GM12878 (cell line): ENCODE measurements around the gene NAMPT. TPM values are rescaled to one million over a fixed set of nuclear protein-coding genes. Genes with fewer than 3 reads are reported as not detected.

Experiments used
- ATAC-seq: fragments of 200-7000 bp; cut with Tn5 transposase; 3 replicates; pipeline ENCODE4 v1.9.1; 2020; ENCODE audit warnings: mild to moderate bottlenecking, moderate library complexity
- BruUV-seq: library from RNA; stranded (reverse); fragments of 400-500 nt; replicated peaks from 2 replicates; lab custom pipeline; 2021; lab: Mats Ljungman, UMichigan
- CTCF ChIA-PET: fragments of 300-600 bp; sonication (Branson Sonifier 250); formaldehyde crosslinking; extraction: SDS; loops from one replicate; lab custom pipeline; 2021; ENCODE audit warnings: inconsistent platforms; lab: Yijun Ruan, JAX
- POLR2A ChIA-PET: fragments of 350-600 bp; formaldehyde crosslinking; extraction: SDS; loops from one replicate; lab custom pipeline; 2021; ENCODE audit warnings: inconsistent platforms; lab: Charles Lee
- RAD21 ChIA-PET: fragments of 300-600 bp; sonication (Branson Sonifier 250); formaldehyde crosslinking; loops from one replicate; lab custom pipeline; 2023; ENCODE audit warnings: antibody characterized with exemption; ENCODE audit not compliant: unreplicated experiment; lab: Charles Lee
- SMC1A ChIA-PET: fragments of 300-600 bp; sonication (Branson Sonifier 250); formaldehyde crosslinking; loops from one replicate; lab custom pipeline; 2023; ENCODE audit not compliant: unreplicated experiment, uncharacterized antibody; lab: Charles Lee
- DNase-seq: peaks from one replicate; pipeline ENCODE4 v3.0.0-alpha.2; 2011; ENCODE audit warnings: low read depth, low spot score
- FAIRE-seq: peaks from 3 replicates; lab custom pipeline; 2011; peaks lifted over from hg19 to GRCh38; lab: Jason Lieb, UNC
- H2AFZ ChIP-seq: 2 replicates; pipeline ENCODE4 v1.6.0; 2011; ENCODE audit warnings: low read depth, low read length, control low read depth; ENCODE audit not compliant: control insufficient read depth
- H3K27ac ChIP-seq: 2 replicates; pipeline ENCODE4 v1.5.1; 2011; ENCODE audit warnings: control low read depth; ENCODE audit not compliant: control insufficient read depth, insufficient read depth
- H3K27me3 ChIP-seq, 2 experiments: replicated peaks in 1 of 2; 2 replicates each; pipeline versions ENCODE4 v1.6.0 to v1.6.1; 2011; ENCODE audit warnings: low read length in 1 of 2; ENCODE audit not compliant: control insufficient read depth in 2 of 2, insufficient read depth in 2 of 2
- H3K36me3 ChIP-seq, 2 experiments: 2 replicates each; pipeline ENCODE4 v1.5.1; 2011; ENCODE audit warnings: low read length in 1 of 2; ENCODE audit not compliant: control insufficient read depth in 2 of 2, insufficient read depth in 2 of 2
- H3K4me1 ChIP-seq: 2 replicates; pipeline ENCODE4 v1.6.1; 2011; ENCODE audit warnings: mild to moderate bottlenecking, low read length, moderate library complexity, mixed read lengths; ENCODE audit not compliant: control insufficient read depth, insufficient read depth
- H3K4me2 ChIP-seq: 2 replicates; pipeline ENCODE4 v1.6.0; 2011; ENCODE audit warnings: control low read depth; ENCODE audit not compliant: control insufficient read depth, insufficient read depth
- H3K4me3 ChIP-seq: fragments of 200-600 bp; sonication (generic); 2 replicates; pipeline ENCODE4 v1.5.1; 2016
- H3K79me2 ChIP-seq: 2 replicates; pipeline ENCODE4 v1.6.0; 2011; ENCODE audit warnings: low read length; ENCODE audit not compliant: control insufficient read depth, insufficient read depth
- H3K9ac ChIP-seq: 2 replicates; pipeline ENCODE4 v1.8.0; 2011; ENCODE audit warnings: low read length, control low read depth, mixed read lengths; ENCODE audit not compliant: control insufficient read depth, insufficient read depth
- H3K9me3 ChIP-seq: replicated peaks from 3 replicates; pipeline ENCODE4 v1.5.1; 2011; ENCODE audit warnings: mild to moderate bottlenecking, low read length; ENCODE audit not compliant: control insufficient read depth, insufficient read depth
- H4K20me1 ChIP-seq: 2 replicates; pipeline ENCODE4 v1.6.0; 2011; ENCODE audit not compliant: control insufficient read depth, insufficient read depth
- CHD4 ChIP-seq: fragments of 200-600 bp; sonication (generic); IDR thresholded peaks from 2 replicates; pipeline ENCODE4 v1.6.1; 2016; ENCODE audit warnings: mild to moderate bottlenecking
- CREM ChIP-seq: IDR thresholded peaks from 2 replicates; pipeline ENCODE4 v1.6.1; 2014; ENCODE audit warnings: antibody characterized with exemption, low read depth
- HDAC2 ChIP-seq: fragments of 200-600 bp; sonication (generic); IDR thresholded peaks from 2 replicates; pipeline ENCODE4 v1.6.1; 2017
- JUND ChIP-seq: IDR thresholded peaks from 2 replicates; pipeline ENCODE4 v1.6.1; 2012; ENCODE audit warnings: low read depth, mild to moderate bottlenecking, low read length, improper control_type of control experiment, moderate library complexity
- KAT2A ChIP-seq: conservative IDR thresholded peaks from 2 replicates; pipeline ENCODE4 v1.6.1; 2011; ENCODE audit warnings: low read depth, low read length; ENCODE audit not compliant: control insufficient read depth
- MEF2B ChIP-seq: fragments of 450-650 bp; IDR thresholded peaks from 2 replicates; pipeline ENCODE4 v1.6.1; 2018; ENCODE audit warnings: mild to moderate bottlenecking, moderate library complexity; ENCODE audit not compliant: partially characterized antibody, poor library complexity, severe bottlenecking
- NFIC ChIP-seq: IDR thresholded peaks from 2 replicates; pipeline ENCODE4 v1.6.1; 2012; ENCODE audit warnings: low read depth, mild to moderate bottlenecking, inconsistent platforms, low read length, moderate library complexity
- PAX8 ChIP-seq: fragments of 450-650 bp; IDR thresholded peaks from 2 replicates; pipeline ENCODE4 v1.6.1; 2017; ENCODE audit warnings: mild to moderate bottlenecking, moderate library complexity
- RCOR1 ChIP-seq: conservative IDR thresholded peaks from 2 replicates; pipeline ENCODE4 v1.6.1; 2012; ENCODE audit warnings: low read depth, low read length, improper control_type of control experiment
- SUPT20H ChIP-seq: IDR thresholded peaks from 2 replicates; pipeline ENCODE4 v1.6.1; 2011; ENCODE audit warnings: low read depth, mild to moderate bottlenecking, low read length, moderate library complexity, borderline replicate concordance; ENCODE audit not compliant: control insufficient read depth
- ZNF274 ChIP-seq: IDR thresholded peaks from one replicate; pipeline ENCODE4 v1.8.0; 2011; ENCODE audit not compliant: insufficient read length, insufficient read depth
- WGBS: methylation state at CpG from one replicate; pipeline ENCODE4 v1.1.6; 2016; ENCODE audit warnings: low lambda C conversion rate; ENCODE audit not compliant: insufficient replicate concordance, insufficient coverage; ENCODE audit errors: missing lambda C conversion rate; 5-methylcytosine and 5-hydroxymethylcytosine counted together
- in situ Hi-C: fragments of 300-500 bp; cut with MboI; formaldehyde crosslinking; loops from 9 replicates; pipeline ENCODE4 v1.14.3; 2018; ENCODE audit warnings: mixed read lengths
- intact Hi-C: fragments of 100-400 bp; cut with micrococcal nuclease; formaldehyde crosslinking; loops from one replicate; pipeline ENCODE4 v1.14.2; 2022; ENCODE audit not compliant: unreplicated experiment
- polyA plus RNA-seq, 11 experiments: library from polyadenylated mRNA; depleted of rRNA in 4 of 11; unstranded in 6 of 11; stranded (reverse) in 5 of 11; fragments of >200 nt; fragmentation: Nextera tagmentation in 4 of 11; fragmentation: Illumina TruSeq in 1 of 11; extraction: Ambion mirVana in 4 of 11; extraction: Trizol in 1 of 11; gene quantifications; 1 replicate in 1 of 11; 2 replicates in 10 of 11; pipeline versions ENCODE4 v1.2.1 to v1.2.3, GENCODE V29; 2011 to 2016; ENCODE audit warnings: inconsistent platforms in 2 of 11, missing spikeins in 2 of 11, low read depth in 1 of 11
- total RNA-seq, 4 experiments: library from RNA; depleted of rRNA in 3 of 4; stranded (reverse); fragments of >200 nt in 3 of 4; fragmentation: Illumina TruSeq in 1 of 4; extraction: Trizol in 1 of 4; gene quantifications; 2 replicates each; pipeline versions ENCODE4 v1.2.1 to v1.2.3, GENCODE V29; 2013 to 2021
- TF ChIP-seq, protein P1 (sequence below): IDR thresholded peaks from 2 replicates; pipeline ENCODE4 v1.6.1; 2011; ENCODE audit warnings: borderline replicate concordance, low read depth, mild to moderate bottlenecking, moderate library complexity, low read length; ENCODE audit not compliant: insufficient read depth, poor library complexity, severe bottlenecking
- TF ChIP-seq, protein P2 (sequence below): fragments of 450-650 bp; formaldehyde crosslinking; IDR thresholded peaks from 2 replicates; pipeline ENCODE4 v1.5.0; 2022; ENCODE audit warnings: mild to moderate bottlenecking, missing genetic modification characterization
- TF ChIP-seq, protein P3 (sequence below): fragments of 450-650 bp; IDR thresholded peaks from 2 replicates; pipeline ENCODE4 v1.6.1; 2016; ENCODE audit warnings: mild to moderate bottlenecking
- TF ChIP-seq, protein P4 (sequence below): fragments of 450-650 bp; conservative IDR thresholded peaks from 2 replicates; pipeline ENCODE4 v1.6.1; 2017; ENCODE audit warnings: mild to moderate bottlenecking, moderate library complexity

NAMPT gene
- total and polyA plus RNA-seq, 10 of the 15 experiments (the other 5 are each of a cell fraction or from before 2014, with no cell fraction given) = 28.3 to 173 (median 75.0) TPM

DNA sequence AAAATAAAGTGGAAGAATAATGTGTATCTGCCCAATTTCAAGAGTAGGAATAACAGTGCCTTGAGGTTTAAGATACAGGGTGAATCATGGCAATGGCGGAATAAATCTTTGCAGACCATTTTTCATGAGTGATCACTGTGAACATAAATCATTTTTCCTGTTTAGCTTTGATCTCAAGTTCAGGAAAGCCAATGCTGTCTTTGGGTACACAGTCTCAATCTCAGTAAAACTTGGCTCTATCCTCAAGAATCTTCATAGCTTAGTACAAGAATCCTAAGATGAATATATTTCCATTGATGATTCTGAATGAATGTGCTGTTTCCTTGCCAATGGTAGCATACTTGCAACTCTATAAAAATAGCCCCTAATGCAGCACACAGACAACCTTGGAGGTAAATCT is 6.8 kb downstream of the NAMPT start:
- DNase-seq (no peak), FAIRE-seq (no peak), ATAC-seq (no peak)
- Histone ChIP-seq H3K27me3 (no peaks in the 10 kb centered on the region), H3K36me3 (peaks cover 0 to 11% of the 10 kb centered on the region in 2 experiments; a peak in 3 of 4 replicates), H3K4me3 (no peak overlapping the region), H3K9ac (no peak overlapping the region), H3K9me3 (no peaks in the 10 kb centered on the region), H3K27ac (no peak overlapping the region), H3K4me1 (peaks cover 13% of the 10 kb centered on the region; the same call in 1 of the 2 replicates), H2AFZ (no peak overlapping the region), H3K4me2 (peak overlapping the region; percentile 43), H3K79me2 (peaks cover 89% of the 10 kb centered on the region), H4K20me1 (no peaks in the 10 kb centered on the region)
- 100% methylated on average over 1 of the region's 1 CpG for WGBS
- ChIA-PET RAD21 (interaction anchor here (0.6 to 2.3 kb wide), 7 partner anchors 13 to 206 kb away, joined by 4 to 14 read pairs (median 6); no protein-coding TSS in a partner anchor), CTCF (interaction anchor here (0.8 to 2.9 kb wide), 8 partner anchors 8 to 185 kb away, joined by 3 to 23 read pairs (median 6); no protein-coding TSS in a partner anchor), POLR2A (interaction anchor here (1.1 to 1.7 kb wide), 4 partner anchors 8 to 69 kb away, joined by 3 to 4 read pairs (median 4); no protein-coding TSS in a partner anchor), SMC1A (interaction anchor here (0.7 to 5.7 kb wide), 10 partner anchors 12 to 184 kb away, joined by 3 to 43 read pairs (median 8); no protein-coding TSS in a partner anchor)
- BruUV-seq = no TSS peak
- intact Hi-C loops = no loop called here
- TF ChIP-seq MEF2B (no peak), HDAC2 (no peak), ZNF274 (no peak), CREM (no peak), CHD4 (no peak), RCOR1 (no peak), KAT2A (no peak), SUPT20H (no peak), PAX8 (no peak), NFIC (no peak), JUND (no peak)
- TF ChIP-seq, protein P1, sequence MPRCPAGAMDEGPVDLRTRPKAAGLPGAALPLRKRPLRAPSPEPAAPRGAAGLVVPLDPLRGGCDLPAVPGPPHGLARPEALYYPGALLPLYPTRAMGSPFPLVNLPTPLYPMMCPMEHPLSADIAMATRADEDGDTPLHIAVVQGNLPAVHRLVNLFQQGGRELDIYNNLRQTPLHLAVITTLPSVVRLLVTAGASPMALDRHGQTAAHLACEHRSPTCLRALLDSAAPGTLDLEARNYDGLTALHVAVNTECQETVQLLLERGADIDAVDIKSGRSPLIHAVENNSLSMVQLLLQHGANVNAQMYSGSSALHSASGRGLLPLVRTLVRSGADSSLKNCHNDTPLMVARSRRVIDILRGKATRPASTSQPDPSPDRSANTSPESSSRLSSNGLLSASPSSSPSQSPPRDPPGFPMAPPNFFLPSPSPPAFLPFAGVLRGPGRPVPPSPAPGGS = no peak
- TF ChIP-seq, protein P2, sequence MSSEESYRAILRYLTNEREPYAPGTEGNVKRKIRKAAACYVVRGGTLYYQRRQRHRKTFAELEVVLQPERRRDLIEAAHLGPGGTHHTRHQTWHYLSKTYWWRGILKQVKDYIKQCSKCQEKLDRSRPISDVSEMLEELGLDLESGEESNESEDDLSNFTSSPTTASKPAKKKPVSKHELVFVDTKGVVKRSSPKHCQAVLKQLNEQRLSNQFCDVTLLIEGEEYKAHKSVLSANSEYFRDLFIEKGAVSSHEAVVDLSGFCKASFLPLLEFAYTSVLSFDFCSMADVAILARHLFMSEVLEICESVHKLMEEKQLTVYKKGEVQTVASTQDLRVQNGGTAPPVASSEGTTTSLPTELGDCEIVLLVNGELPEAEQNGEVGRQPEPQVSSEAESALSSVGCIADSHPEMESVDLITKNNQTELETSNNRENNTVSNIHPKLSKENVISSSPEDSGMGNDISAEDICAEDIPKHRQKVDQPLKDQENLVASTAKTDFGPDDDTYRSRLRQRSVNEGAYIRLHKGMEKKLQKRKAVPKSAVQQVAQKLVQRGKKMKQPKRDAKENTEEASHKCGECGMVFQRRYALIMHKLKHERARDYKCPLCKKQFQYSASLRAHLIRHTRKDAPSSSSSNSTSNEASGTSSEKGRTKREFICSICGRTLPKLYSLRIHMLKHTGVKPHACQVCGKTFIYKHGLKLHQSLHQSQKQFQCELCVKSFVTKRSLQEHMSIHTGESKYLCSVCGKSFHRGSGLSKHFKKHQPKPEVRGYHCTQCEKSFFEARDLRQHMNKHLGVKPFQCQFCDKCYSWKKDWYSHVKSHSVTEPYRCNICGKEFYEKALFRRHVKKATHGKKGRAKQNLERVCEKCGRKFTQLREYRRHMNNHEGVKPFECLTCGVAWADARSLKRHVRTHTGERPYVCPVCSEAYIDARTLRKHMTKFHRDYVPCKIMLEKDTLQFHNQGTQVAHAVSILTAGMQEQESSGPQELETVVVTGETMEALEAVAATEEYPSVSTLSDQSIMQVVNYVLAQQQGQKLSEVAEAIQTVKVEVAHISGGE = no peak
- TF ChIP-seq, protein P3, sequence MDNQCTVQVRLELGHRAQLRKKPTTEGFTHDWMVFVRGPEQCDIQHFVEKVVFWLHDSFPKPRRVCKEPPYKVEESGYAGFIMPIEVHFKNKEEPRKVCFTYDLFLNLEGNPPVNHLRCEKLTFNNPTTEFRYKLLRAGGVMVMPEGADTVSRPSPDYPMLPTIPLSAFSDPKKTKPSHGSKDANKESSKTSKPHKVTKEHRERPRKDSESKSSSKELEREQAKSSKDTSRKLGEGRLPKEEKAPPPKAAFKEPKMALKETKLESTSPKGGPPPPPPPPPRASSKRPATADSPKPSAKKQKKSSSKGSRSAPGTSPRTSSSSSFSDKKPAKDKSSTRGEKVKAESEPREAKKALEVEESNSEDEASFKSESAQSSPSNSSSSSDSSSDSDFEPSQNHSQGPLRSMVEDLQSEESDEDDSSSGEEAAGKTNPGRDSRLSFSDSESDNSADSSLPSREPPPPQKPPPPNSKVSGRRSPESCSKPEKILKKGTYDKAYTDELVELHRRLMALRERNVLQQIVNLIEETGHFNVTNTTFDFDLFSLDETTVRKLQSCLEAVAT = no peak
- TF ChIP-seq, protein P4, sequence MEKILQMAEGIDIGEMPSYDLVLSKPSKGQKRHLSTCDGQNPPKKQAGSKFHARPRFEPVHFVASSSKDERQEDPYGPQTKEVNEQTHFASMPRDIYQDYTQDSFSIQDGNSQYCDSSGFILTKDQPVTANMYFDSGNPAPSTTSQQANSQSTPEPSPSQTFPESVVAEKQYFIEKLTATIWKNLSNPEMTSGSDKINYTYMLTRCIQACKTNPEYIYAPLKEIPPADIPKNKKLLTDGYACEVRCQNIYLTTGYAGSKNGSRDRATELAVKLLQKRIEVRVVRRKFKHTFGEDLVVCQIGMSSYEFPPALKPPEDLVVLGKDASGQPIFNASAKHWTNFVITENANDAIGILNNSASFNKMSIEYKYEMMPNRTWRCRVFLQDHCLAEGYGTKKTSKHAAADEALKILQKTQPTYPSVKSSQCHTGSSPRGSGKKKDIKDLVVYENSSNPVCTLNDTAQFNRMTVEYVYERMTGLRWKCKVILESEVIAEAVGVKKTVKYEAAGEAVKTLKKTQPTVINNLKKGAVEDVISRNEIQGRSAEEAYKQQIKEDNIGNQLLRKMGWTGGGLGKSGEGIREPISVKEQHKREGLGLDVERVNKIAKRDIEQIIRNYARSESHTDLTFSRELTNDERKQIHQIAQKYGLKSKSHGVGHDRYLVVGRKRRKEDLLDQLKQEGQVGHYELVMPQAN = no peak
- in situ Hi-C loops = loop anchor here (25.0 kb wide), 1 partner anchor 1266 kb away; the partner anchor contains the start of gene KMT2E
